CD14-positive monocyte (primary cell): ENCODE results near the gene PTGES2. TPM values are rescaled to one million over a fixed set of nuclear protein-coding genes. Genes with fewer than 3 reads are reported as not detected.

Source experiments
- DNase-seq, 3 donors: peaks; one replicate each; pipeline ENCODE4 v3.0.0-alpha.2; 2011 to 2022
- H2AFZ ChIP-seq: 2 replicates; pipeline ENCODE4 v1.6.0; 2012; ENCODE audit warnings: mild to moderate bottlenecking, low read depth, low read length, inconsistent platforms; ENCODE audit not compliant: insufficient read depth, poor library complexity, severe bottlenecking
- H3K27ac ChIP-seq, 2 donors: 1 replicate in 1 of 2; 2 replicates in 1 of 2; pipeline ENCODE4 v1.5.1; 2012 to 2013; ENCODE audit warnings: low read length in 2 of 2, control low read depth in 1 of 2, inconsistent platforms in 1 of 2, low read depth in 1 of 2, mild to moderate bottlenecking in 1 of 2
- H3K27me3 ChIP-seq, 2 donors: one replicate each; pipeline versions ENCODE4 v1.6.0 to v1.6.1; 2011 to 2013; ENCODE audit warnings: low read length in 2 of 2; ENCODE audit not compliant: control insufficient read depth in 2 of 2, insufficient read depth in 2 of 2
- H3K36me3 ChIP-seq, 2 donors: replicated peaks in 1 of 2; 1 replicate in 1 of 2; 2 replicates in 1 of 2; pipeline versions ENCODE4 v1.5.1 to v1.6.1; 2012 to 2013; ENCODE audit warnings: low read length in 2 of 2, control low read depth in 1 of 2, inconsistent platforms in 1 of 2, mild to moderate bottlenecking in 1 of 2; ENCODE audit not compliant: insufficient read depth in 2 of 2, control insufficient read depth in 1 of 2
- H3K4me1 ChIP-seq, 2 donors: 1 replicate in 1 of 2; 2 replicates in 1 of 2; pipeline versions ENCODE4 v1.5.1 to v1.6.1; 2012 to 2013; ENCODE audit warnings: low read length in 2 of 2, control low read depth in 1 of 2, inconsistent platforms in 1 of 2, mild to moderate bottlenecking in 1 of 2, moderate library complexity in 1 of 2; ENCODE audit not compliant: insufficient read depth in 2 of 2, control insufficient read depth in 1 of 2
- H3K4me2 ChIP-seq: replicated peaks from 2 replicates; pipeline ENCODE3; 2012; ENCODE audit warnings: low read length, moderate library complexity, mild to moderate bottlenecking; ENCODE audit not compliant: poor library complexity, severe bottlenecking; ENCODE audit errors: extremely low read depth
- H3K4me3 ChIP-seq, 3 experiments: fragments of 200-600 bp in 1 of 3; sonication (generic) in 1 of 3; replicated peaks in 1 of 3; 1 replicate in 2 of 3; 2 replicates in 1 of 3; pipeline ENCODE4 v1.5.1; 2011 to 2013; ENCODE audit warnings: low read length in 3 of 3, mild to moderate bottlenecking in 3 of 3, control low read depth in 2 of 3, low read depth in 2 of 3, inconsistent platforms in 1 of 3, moderate library complexity in 1 of 3
- H3K79me2 ChIP-seq: 2 replicates; pipeline ENCODE4 v1.6.0; 2012; ENCODE audit warnings: mild to moderate bottlenecking, control low read depth, inconsistent platforms, low read length, moderate library complexity; ENCODE audit not compliant: insufficient read depth
- H3K9ac ChIP-seq: 2 replicates; pipeline ENCODE4 v1.6.0; 2017; ENCODE audit warnings: low read length, mild to moderate bottlenecking; ENCODE audit not compliant: insufficient read depth, poor library complexity, severe bottlenecking
- H3K9me3 ChIP-seq, 2 donors: replicated peaks in 1 of 2; 1 replicate in 1 of 2; 2 replicates in 1 of 2; pipeline versions ENCODE4 v1.5.1 to v1.6.1; 2012 to 2013; ENCODE audit warnings: low read length in 2 of 2, control low read depth in 1 of 2; ENCODE audit not compliant: control insufficient read depth in 1 of 2, insufficient read depth in 1 of 2
- H4K20me1 ChIP-seq: 2 replicates; pipeline ENCODE4 v1.6.0; 2012; ENCODE audit warnings: mild to moderate bottlenecking, low read length, control low read depth, moderate library complexity; ENCODE audit not compliant: insufficient read depth
- H3K27ac Mint-ChIP-seq, 7 donors: one replicate each; pipeline ENCODE4 v1.8.0; 2020; ENCODE audit warnings: mild to moderate bottlenecking in 7 of 7, mixed read lengths in 7 of 7, moderate library complexity in 6 of 7, inconsistent platforms in 2 of 7
- H3K27me3 Mint-ChIP-seq, 3 donors: one replicate each; pipeline ENCODE4 v1.8.0; 2021 to 2022; ENCODE audit warnings: low read depth in 3 of 3, mild to moderate bottlenecking in 3 of 3, mixed read lengths in 3 of 3, moderate library complexity in 3 of 3, inconsistent platforms in 1 of 3
- H3K36me3 Mint-ChIP-seq, 2 donors: one replicate each; pipeline ENCODE4 v1.8.0; 2020; ENCODE audit warnings: mixed read lengths in 2 of 2, inconsistent platforms in 1 of 2, mild to moderate bottlenecking in 1 of 2
- H3K4me1 Mint-ChIP-seq: one replicate; pipeline ENCODE4 v1.8.0; 2020; ENCODE audit warnings: mild to moderate bottlenecking, mixed read lengths
- H3K4me3 Mint-ChIP-seq, 2 donors: one replicate each; pipeline ENCODE4 v1.8.0; 2020; ENCODE audit warnings: mild to moderate bottlenecking in 2 of 2, mixed read lengths in 2 of 2, moderate library complexity in 1 of 2
- H3K9me3 Mint-ChIP-seq, 7 donors: one replicate each; pipeline ENCODE4 v1.8.0; 2020 to 2022; ENCODE audit warnings: mixed read lengths in 7 of 7, mild to moderate bottlenecking in 6 of 7, moderate library complexity in 6 of 7, inconsistent platforms in 2 of 7
- CTCF ChIP-seq: fragments of 200-600 bp; IDR thresholded peaks from one replicate; pipeline ENCODE4 v1.8.0; 2022; ENCODE audit warnings: antibody characterized with exemption, mild to moderate bottlenecking
- WGBS: methylation state at CpG from one replicate; pipeline ENCODE4 v1.1.5; 2013; ENCODE audit warnings: missing lambda C conversion rate; ENCODE audit not compliant: insufficient coverage; 5-methylcytosine and 5-hydroxymethylcytosine counted together
- intact Hi-C, 2 donors: fragments of 100-400 bp; cut with micrococcal nuclease; formaldehyde crosslinking; loops; one replicate each; pipeline versions ENCODE4 v1.15.0 to v1.15.1; 2023
- polyA plus RNA-seq, 3 donors: library from polyadenylated mRNA; depleted of rRNA in 1 of 3; unstranded in 2 of 3; stranded (reverse) in 1 of 3; fragments of 300-500 nt in 2 of 3; fragments of >200 nt in 1 of 3; fragmentation: Illumina TruSeq in 2 of 3; gene quantifications; 1 replicate in 2 of 3; 2 replicates in 1 of 3; pipeline ENCODE4 v1.2.3, GENCODE V29; 2012 to 2021

The PTGES2 gene
- polyA plus RNA-seq, 3 donors: 42.0 to 71.5 (median 49.4) TPM

GRCh38 chr9:128109050-128109709, 18.3 kb downstream of the PTGES2 start:
- WGBS: 92% methylated on average over 11 of the region's 20 CpGs
- peaks cover 53 to 59% of the 10 kb centered on the region in 2 donors for H3K36me3 Mint-ChIP-seq
- Histone ChIP-seq H3K4me2 (no peak overlapping the region), H3K27ac (no peak overlapping the region), H3K36me3 (peaks cover 44 to 54% of the 10 kb centered on the region in 2 donors), H3K4me1 (no peaks in the 10 kb centered on the region), H2AFZ (no peak overlapping the region), H3K9me3 (no peaks in the 10 kb centered on the region), H3K79me2 (no peaks in the 10 kb centered on the region), H3K9ac (no peak overlapping the region), H3K4me3 (no peak overlapping the region), H3K27me3 (no peaks in the 10 kb centered on the region), H4K20me1 (peaks cover 36% of the 10 kb centered on the region)
- DNase-seq: no peak
- no peak overlapping the region for H3K4me3 Mint-ChIP-seq
- peaks cover 0 to 2% (median 0%) of the 10 kb centered on the region in 3 donors for H3K27me3 Mint-ChIP-seq
- H3K4me1 Mint-ChIP-seq: no peaks in the 10 kb centered on the region
- peaks cover 0 to 2% (median 0%) of the 10 kb centered on the region in 7 donors for H3K9me3 Mint-ChIP-seq
- peak overlapping the region in 2 of 7 donors; percentile 25 to 55 for H3K27ac Mint-ChIP-seq
- TF ChIP-seq CTCF: no peak
- intact Hi-C loops: no loop called here

- peaks cover 0 to 2% (median 0%) of the 10 kb centered on the region in 3 donors for H3K27me3 Mint-ChIP-seq
- H3K9me3 ChIP-seq: no peaks in the 10 kb centered on the region
- no peaks in the 10 kb centered on the region for H3K4me1 Mint-ChIP-seq
- H4K20me1 ChIP-seq: peaks cover 43% of the 10 kb centered on the region
- 100% methylated on average over 7 of the region's 15 CpGs for WGBS
- peak overlapping the region in 1 of 7 donors; percentile 30 for H3K27ac Mint-ChIP-seq
- no peak overlapping the region for H3K9ac ChIP-seq
- H3K4me2 ChIP-seq: no peak overlapping the region
- no peaks in the 10 kb centered on the region for H3K79me2 ChIP-seq
- peaks cover 57 to 62% of the 10 kb centered on the region in 2 donors for H3K36me3 Mint-ChIP-seq
- peaks cover 0 to under 1% (median 0%) of the 10 kb centered on the region in 7 donors for H3K9me3 Mint-ChIP-seq
- no peak overlapping the region for H3K4me3 Mint-ChIP-seq
- H3K4me1 ChIP-seq: no peaks in the 10 kb centered on the region
- H3K4me3 ChIP-seq: no peak overlapping the region
- intact Hi-C loops: no loop called here
- no peak for TF ChIP-seq CTCF
- H3K27ac ChIP-seq: no peak overlapping the region
- H3K36me3 ChIP-seq: peaks cover 52 to 61% of the 10 kb centered on the region in 2 donors
- DNase-seq: no peak
- no peaks in the 10 kb centered on the region for H3K27me3 ChIP-seq
- H2AFZ ChIP-seq: no peak overlapping the region
Measured at GRCh38 chr9:128108269-128109049, 19.1 kb downstream of the PTGES2 start.
